Ishikawa (cell line): ENCODE results near the gene NLRC5.

Source experiments
- CEBPB ChIP-seq: IDR thresholded peaks from 2 replicates; pipeline ENCODE4 v1.6.1; 2012
- CREB1 ChIP-seq: IDR thresholded peaks from 2 replicates; pipeline ENCODE4 v1.6.1; 2012; ENCODE audit warnings: low read depth
- EGR1 ChIP-seq: IDR thresholded peaks from 2 replicates; pipeline ENCODE4 v1.6.1; 2012
- EP300 ChIP-seq: IDR thresholded peaks from 2 replicates; pipeline ENCODE4 v1.6.1; 2012; ENCODE audit warnings: borderline replicate concordance
- FOXM1 ChIP-seq: IDR thresholded peaks from 2 replicates; pipeline ENCODE4 v1.6.1; 2012; ENCODE audit warnings: low read depth, borderline replicate concordance
- NFIC ChIP-seq: IDR thresholded peaks from 2 replicates; pipeline ENCODE4 v1.6.1; 2012
- RAD21 ChIP-seq: IDR thresholded peaks from 2 replicates; pipeline ENCODE4 v1.6.1; 2012; ENCODE audit warnings: low read depth
- TAF1 ChIP-seq: IDR thresholded peaks from 2 replicates; pipeline ENCODE4 v1.6.1; 2012; ENCODE audit warnings: low read depth, mild to moderate bottlenecking
- TCF12 ChIP-seq: IDR thresholded peaks from 2 replicates; pipeline ENCODE4 v1.6.1; 2012; ENCODE audit warnings: low read depth
- TEAD4 ChIP-seq: IDR thresholded peaks from 2 replicates; pipeline ENCODE4 v1.6.1; 2012
- YY1 ChIP-seq: IDR thresholded peaks from 2 replicates; pipeline ENCODE4 v1.6.1; 2012; ENCODE audit warnings: low read depth
- ZBTB7A ChIP-seq: IDR thresholded peaks from 2 replicates; pipeline ENCODE4 v1.6.1; 2012; ENCODE audit warnings: low read depth
- TF ChIP-seq, protein P1 (sequence below): IDR thresholded peaks from 2 replicates; pipeline ENCODE4 v1.6.1; 2012
- TF ChIP-seq, protein P2 (sequence below): IDR thresholded peaks from 2 replicates; pipeline ENCODE4 v1.6.1; 2012; ENCODE audit warnings: low read depth, mild to moderate bottlenecking
- TF ChIP-seq, protein P3 (sequence below): IDR thresholded peaks from 2 replicates; pipeline ENCODE4 v1.6.1; 2012

Gene NLRC5

DNA sequence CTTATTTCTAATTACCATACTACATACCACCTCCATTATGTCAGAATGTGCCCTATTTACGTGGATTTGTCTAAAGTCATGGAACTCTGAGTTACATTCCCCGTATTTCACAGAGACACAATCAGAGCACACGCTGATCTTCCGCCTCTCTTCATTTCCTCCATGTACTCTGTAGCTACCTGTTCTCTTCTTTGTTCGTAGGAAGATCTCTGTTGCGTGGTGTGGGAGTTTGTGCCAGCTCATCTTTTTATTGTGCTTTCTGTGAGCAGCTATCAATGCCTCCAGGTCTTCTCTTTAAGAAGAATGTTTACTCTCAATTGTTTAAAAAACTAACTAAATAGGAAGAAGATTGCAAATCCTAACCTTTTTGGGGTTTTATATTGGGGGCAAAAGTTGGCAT is 26.9 kb downstream of the NLRC5 start:
- TF ChIP-seq EGR1 (no peak), NFIC (no peak), FOXM1 (no peak), EP300 (no peak), YY1 (no peak)
- TF ChIP-seq, protein P1, sequence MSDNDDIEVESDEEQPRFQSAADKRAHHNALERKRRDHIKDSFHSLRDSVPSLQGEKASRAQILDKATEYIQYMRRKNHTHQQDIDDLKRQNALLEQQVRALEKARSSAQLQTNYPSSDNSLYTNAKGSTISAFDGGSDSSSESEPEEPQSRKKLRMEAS, result no peak

DNA sequence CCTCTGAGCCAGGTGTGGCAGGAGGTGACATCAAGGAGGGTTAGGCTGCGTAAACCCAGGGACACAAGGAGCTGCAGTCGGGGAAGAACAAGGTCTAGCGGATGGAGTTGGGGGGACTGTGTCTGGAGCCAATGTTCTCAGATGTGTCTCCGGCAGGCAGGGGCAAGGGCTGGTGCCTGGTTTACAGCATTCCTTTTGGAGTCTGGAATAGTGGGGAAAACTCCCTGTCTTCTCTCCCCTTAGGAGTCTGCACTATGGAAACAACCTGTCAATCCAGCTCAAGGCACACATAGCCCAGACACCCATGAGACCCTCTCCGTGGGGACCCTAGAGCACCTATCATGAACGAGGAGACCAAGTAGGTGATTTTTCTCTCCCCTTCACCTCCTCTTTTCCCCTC is 27.5 kb downstream of the NLRC5 start:
- TF ChIP-seq RAD21 (no peak), EP300 (no peak), FOXM1 (no peak), TAF1 (no peak), CREB1 (no peak), TCF12 (no peak), EGR1 (no peak), ZBTB7A (no peak)
- TF ChIP-seq, protein P2, sequence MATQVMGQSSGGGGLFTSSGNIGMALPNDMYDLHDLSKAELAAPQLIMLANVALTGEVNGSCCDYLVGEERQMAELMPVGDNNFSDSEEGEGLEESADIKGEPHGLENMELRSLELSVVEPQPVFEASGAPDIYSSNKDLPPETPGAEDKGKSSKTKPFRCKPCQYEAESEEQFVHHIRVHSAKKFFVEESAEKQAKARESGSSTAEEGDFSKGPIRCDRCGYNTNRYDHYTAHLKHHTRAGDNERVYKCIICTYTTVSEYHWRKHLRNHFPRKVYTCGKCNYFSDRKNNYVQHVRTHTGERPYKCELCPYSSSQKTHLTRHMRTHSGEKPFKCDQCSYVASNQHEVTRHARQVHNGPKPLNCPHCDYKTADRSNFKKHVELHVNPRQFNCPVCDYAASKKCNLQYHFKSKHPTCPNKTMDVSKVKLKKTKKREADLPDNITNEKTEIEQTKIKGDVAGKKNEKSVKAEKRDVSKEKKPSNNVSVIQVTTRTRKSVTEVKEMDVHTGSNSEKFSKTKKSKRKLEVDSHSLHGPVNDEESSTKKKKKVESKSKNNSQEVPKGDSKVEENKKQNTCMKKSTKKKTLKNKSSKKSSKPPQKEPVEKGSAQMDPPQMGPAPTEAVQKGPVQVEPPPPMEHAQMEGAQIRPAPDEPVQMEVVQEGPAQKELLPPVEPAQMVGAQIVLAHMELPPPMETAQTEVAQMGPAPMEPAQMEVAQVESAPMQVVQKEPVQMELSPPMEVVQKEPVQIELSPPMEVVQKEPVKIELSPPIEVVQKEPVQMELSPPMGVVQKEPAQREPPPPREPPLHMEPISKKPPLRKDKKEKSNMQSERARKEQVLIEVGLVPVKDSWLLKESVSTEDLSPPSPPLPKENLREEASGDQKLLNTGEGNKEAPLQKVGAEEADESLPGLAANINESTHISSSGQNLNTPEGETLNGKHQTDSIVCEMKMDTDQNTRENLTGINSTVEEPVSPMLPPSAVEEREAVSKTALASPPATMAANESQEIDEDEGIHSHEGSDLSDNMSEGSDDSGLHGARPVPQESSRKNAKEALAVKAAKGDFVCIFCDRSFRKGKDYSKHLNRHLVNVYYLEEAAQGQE, result no peak
- TF ChIP-seq, protein P3, sequence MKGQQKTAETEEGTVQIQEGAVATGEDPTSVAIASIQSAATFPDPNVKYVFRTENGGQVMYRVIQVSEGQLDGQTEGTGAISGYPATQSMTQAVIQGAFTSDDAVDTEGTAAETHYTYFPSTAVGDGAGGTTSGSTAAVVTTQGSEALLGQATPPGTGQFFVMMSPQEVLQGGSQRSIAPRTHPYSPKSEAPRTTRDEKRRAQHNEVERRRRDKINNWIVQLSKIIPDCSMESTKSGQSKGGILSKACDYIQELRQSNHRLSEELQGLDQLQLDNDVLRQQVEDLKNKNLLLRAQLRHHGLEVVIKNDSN, result no peak

DNA sequence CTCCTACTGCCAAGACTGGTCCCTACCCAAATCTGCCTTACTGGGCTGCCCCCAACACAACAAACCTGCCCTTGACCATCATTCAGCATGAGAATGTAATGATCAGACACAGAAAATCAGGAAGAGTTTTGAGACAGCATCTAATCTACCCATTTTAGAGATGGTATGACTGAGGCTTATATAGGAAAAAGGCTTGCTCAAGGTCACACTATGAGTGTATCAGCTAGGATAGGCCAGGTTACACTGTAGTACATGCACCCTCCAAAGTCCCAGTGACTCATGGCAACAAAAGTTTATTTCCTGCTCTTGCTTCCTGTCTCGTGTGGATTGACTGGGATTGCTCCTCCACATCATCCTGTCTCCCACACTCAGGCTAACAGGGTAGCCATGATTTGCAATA is 27.9 kb downstream of the NLRC5 start:
- TF ChIP-seq EP300, result no peak

DNA sequence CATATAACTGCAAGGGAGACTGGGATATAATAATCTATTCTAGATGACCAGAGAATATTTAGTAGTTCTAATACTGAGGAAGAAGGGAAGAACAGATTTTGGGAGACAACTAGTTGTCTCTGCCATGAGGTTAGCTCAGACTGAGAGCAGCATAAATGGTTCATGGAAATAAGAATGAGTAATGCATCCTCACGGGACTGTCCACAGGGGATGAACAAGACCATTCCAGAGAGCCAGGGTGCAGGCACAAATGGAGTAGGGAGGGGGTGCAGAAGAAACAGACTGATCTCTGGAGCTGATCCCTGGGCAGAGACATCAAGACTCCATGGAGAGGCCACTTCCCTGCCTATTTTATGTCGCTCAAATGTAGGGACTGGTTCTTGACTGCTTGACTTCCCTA is 30.4 kb downstream of the NLRC5 start:
- no peak for TF ChIP-seq CREB1
- TF ChIP-seq FOXM1, result no peak
- no peak for TF ChIP-seq CEBPB
- TF ChIP-seq NFIC, result no peak
- no peak for TF ChIP-seq TCF12
- TF ChIP-seq, protein P3, result no peak
- TF ChIP-seq ZBTB7A, result no peak
- no peak for TF ChIP-seq EGR1

DNA sequence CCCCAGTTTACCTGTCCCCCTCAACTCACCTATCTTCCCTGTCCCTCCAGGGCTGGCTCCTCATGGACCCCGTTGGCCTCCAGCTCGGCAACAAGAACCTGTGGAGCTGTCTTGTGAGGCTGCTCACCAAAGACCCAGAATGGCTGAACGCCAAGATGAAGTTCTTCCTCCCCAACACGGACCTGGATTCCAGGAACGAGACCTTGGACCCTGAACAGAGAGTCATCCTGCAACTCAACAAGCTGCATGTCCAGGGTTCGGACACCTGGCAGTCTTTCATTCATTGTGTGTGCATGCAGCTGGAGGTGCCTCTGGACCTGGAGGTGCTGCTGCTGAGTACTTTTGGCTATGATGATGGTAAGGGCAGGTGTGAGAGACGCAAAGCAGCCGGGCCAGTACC is 31.3 kb downstream of the NLRC5 start:
- TF ChIP-seq EGR1, result no peak
- no peak for TF ChIP-seq EP300
- TF ChIP-seq YY1, result no peak
- TF ChIP-seq, protein P2, result no peak
- TF ChIP-seq TCF12, result no peak
- TF ChIP-seq, protein P1, result no peak

DNA sequence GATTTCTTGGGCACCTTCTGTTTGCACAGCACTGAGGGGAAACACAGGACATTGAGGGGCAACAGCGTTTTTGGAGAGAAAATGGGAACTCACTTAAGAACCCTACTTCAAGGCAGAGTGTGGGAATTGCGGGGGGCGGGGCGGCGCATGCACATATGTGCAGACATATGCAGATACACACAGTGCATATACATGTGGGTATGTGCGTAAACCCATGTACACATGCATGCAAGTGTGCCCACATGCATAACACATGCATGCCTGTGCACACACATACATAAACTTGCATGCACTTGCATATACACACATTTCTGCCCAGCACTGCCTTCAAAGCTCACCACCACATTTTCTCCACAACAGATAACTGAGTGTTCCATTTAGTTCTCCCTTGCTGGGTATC is 32.4 kb downstream of the NLRC5 start:
- no peak for TF ChIP-seq TCF12
- TF ChIP-seq RAD21, result no peak
- TF ChIP-seq NFIC, result no peak
- no peak for TF ChIP-seq FOXM1
- TF ChIP-seq, protein P2, result no peak
- TF ChIP-seq TAF1, result no peak
- TF ChIP-seq CEBPB, result no peak
- TF ChIP-seq, protein P1, result no peak
- TF ChIP-seq TEAD4, result no peak
- no peak for TF ChIP-seq EP300
- no peak for TF ChIP-seq ZBTB7A
- TF ChIP-seq YY1, result no peak
- TF ChIP-seq, protein P3, result no peak
- no peak for TF ChIP-seq EGR1
- TF ChIP-seq CREB1, result no peak
